Stomach (tissue), 19 donors: ENCODE measurements around the gene NRN1L. TPM values are rescaled to one million over a fixed set of nuclear protein-coding genes. Genes with fewer than 3 reads are reported as not detected.
"Not testable (repeated sequence)": the region's sequence is repeated elsewhere in the genome, so short reads cannot be mapped to it uniquely, and the experiment has no call there.

Experiments
- DNase-seq, 2 donors: peaks; one replicate each; pipeline versions ENCODE4 v3.0.0 to v3.0.0-alpha.2; 2013 to 2019
- H3K27ac ChIP-seq, 5 donors: fragments of 200-600 bp in 4 of 5; sonication (generic) in 4 of 5; one replicate each; pipeline ENCODE4 v1.5.1; 2013 to 2019; ENCODE audit warnings: mild to moderate bottlenecking in 1 of 5, moderate library complexity in 1 of 5
- H3K27me3 ChIP-seq, 3 donors: fragments of 200-600 bp; sonication (generic); one replicate each; pipeline ENCODE4 v1.5.1; 2017 to 2019; ENCODE audit warnings: mixed run types in 1 of 3
- H3K36me3 ChIP-seq, 4 donors: fragments of 200-600 bp; sonication (generic); 1 replicate in 3 of 4; 2 replicates in 1 of 4; pipeline ENCODE4 v1.5.1; 2016 to 2019
- H3K4me1 ChIP-seq, 4 donors: fragments of 200-600 bp; sonication (generic); one replicate each; pipeline ENCODE4 v1.5.1; 2016 to 2019
- H3K4me3 ChIP-seq, 4 donors: fragments of 200-600 bp; sonication (generic) in 3 of 4; one replicate each; pipeline ENCODE4 v1.5.1; 2016 to 2019; ENCODE audit warnings: mild to moderate bottlenecking in 1 of 4
- H3K9me3 ChIP-seq, 4 donors: fragments of 200-600 bp; sonication (generic); one replicate each; pipeline ENCODE4 v1.5.1; 2016 to 2019
- CTCF ChIP-seq, 7 experiments: fragments of 450-650 bp in 4 of 7; fragments of 200-600 bp in 3 of 7; sonication (generic) in 3 of 7; IDR thresholded peaks; one replicate each; pipeline ENCODE4 v1.5.1; 2016 to 2019; ENCODE audit warnings: antibody characterized with exemption in 7 of 7, control low read depth in 2 of 7, mild to moderate bottlenecking in 1 of 7
- EP300 ChIP-seq: sonication (generic); formaldehyde crosslinking; IDR thresholded peaks from one replicate; pipeline ENCODE4 v1.6.1; 2017; ENCODE audit warnings: antibody characterized with exemption
- POLR2A ChIP-seq, 4 donors: fragments of 450-650 bp; IDR thresholded peaks; one replicate each; pipeline ENCODE4 v1.6.1; 2016; ENCODE audit warnings: antibody characterized with exemption in 4 of 4, control low read depth in 2 of 4, mild to moderate bottlenecking in 1 of 4, moderate library complexity in 1 of 4
- POLR2AphosphoS5 ChIP-seq, 3 donors: sonication (generic); formaldehyde crosslinking; IDR thresholded peaks; one replicate each; pipeline ENCODE4 v1.6.1; 2016; ENCODE audit warnings: antibody characterized with exemption in 3 of 3
- WGBS, 5 donors: extraction: QIAGEN DNeasy Blood & Tissue Kit in 3 of 5; methylation state at CpG; one replicate each; pipeline versions ENCODE4 v1.1.5 to v1.1.7; 2013 to 2018; 5-methylcytosine and 5-hydroxymethylcytosine counted together
- intact Hi-C: fragments of 100-400 bp; cut with DNase I; formaldehyde crosslinking; loops from one replicate; pipeline ENCODE4 v1.15.1; 2023; ENCODE audit warnings: low total_unique reads
- long read RNA-seq, 10 donors: transcript quantifications; one replicate each; lab custom pipeline, GENCODE V29; 2026
- polyA plus RNA-seq, 3 donors: library from polyadenylated mRNA; stranded (reverse); fragments of 200-250 nt; gene quantifications; one replicate each; pipeline ENCODE4 v1.2.3, GENCODE V29; 2013
- total RNA-seq, 5 donors: library from RNA; depleted of rRNA; stranded (reverse); fragments of >200 nt; gene quantifications; one replicate each; pipeline versions ENCODE4 v1.1.0 to v1.2.3, GENCODE V29; 2014 to 2016
- donor health status: healthy with polysubstance abuse.
- donor health status: Bipolar disorder and iron deficiency.
- donor health status: healthy.

Gene NRN1L
- not detected for total RNA-seq
- polyA plus RNA-seq: 1 to 10 TPM in 2 of 3 donors, not detected in 1; 2.0 to 2.7 TPM
- long read RNA-seq, donor 1: 0 reads
- long read RNA-seq, donor 2: 0 reads
- long read RNA-seq, donor 3: 0 reads
- long read RNA-seq, donor 4: 0 reads
- long read RNA-seq, donor 5: 0 reads
- long read RNA-seq, donor 6: 0 reads
- long read RNA-seq, donor 7: 0 reads
- long read RNA-seq, donor 8: 0 reads
- long read RNA-seq, donor 9: 0 reads
- long read RNA-seq, donor 10, partial matches to known transcripts: 0 of 1 reads
- long read RNA-seq, donor 10, other reads (novel, unspliced or antisense): 0 of 1 reads

- no peaks in the 10 kb centered on the region for H3K9me3 ChIP-seq
- H3K36me3 ChIP-seq: peaks cover 47 to 75% (median 67%) of the 10 kb centered on the region in 4 donors
- H3K27me3 ChIP-seq: no peaks in the 10 kb centered on the region
- intact Hi-C loops: loop anchor here (5.0 kb wide), 2 partner anchors 43 to 158 kb away; no protein-coding TSS in a partner anchor
- TF ChIP-seq CTCF (IDR thresholded peaks at IDR 0.05) (no peak), POLR2A (IDR thresholded peaks at IDR 0.05) (no peak), POLR2AphosphoS5 (IDR thresholded peaks at IDR 0.05) (peak in 1 of 3 donors; percentile 72), EP300 (no peak)
- peaks cover 12 to 27% (median 15%) of the 10 kb centered on the region in 4 donors for H3K4me1 ChIP-seq
- peak within 1 kb of the TSS in 4 of 5 donors; percentile 26 to 80 (median 40) for H3K27ac ChIP-seq
- WGBS, 5 donors: 18 to 39% (median 27%) methylated on average over 20 to 22 of the region's 22 CpGs
- peak within 1 kb of the TSS in 2 of 4 donors; percentile 18 to 26 for H3K4me3 ChIP-seq
- peak; percentile 89 to 94 for DNase-seq
These were observed at the start of gene NRN1L for GRCh38 chr16:67884684-67885083. TSS of gene NRN1L (plus strand) at chr16:67884885. CDS start at chr16:67884904, 19 bp downstream.

- intact Hi-C loops, H3K9me3 ChIP-seq, H3K36me3 ChIP-seq, H3K27me3 ChIP-seq, H3K27ac ChIP-seq, H3K4me3 ChIP-seq: not testable (repeated sequence)
- WGBS, 5 donors: 62 to 87% (median 74%) methylated on average over 10 of the region's 10 CpGs
- peaks cover 15 to 26% (median 24%) of the 10 kb centered on the region in 4 donors for H3K4me1 ChIP-seq
- DNase-seq: peak in 1 of 2 donors; percentile 37
These were observed 47.5 kb upstream of the NRN1L start for GRCh38 chr16:67837190-67837589.

- Histone ChIP-seq H3K27ac (no peak overlapping the region), H3K4me3 (no peak overlapping the region), H3K27me3 (no peaks in the 10 kb centered on the region), H3K36me3 (no peaks in the 10 kb centered on the region), H3K4me1 (peaks cover 9 to 24% (median 22%) of the 10 kb centered on the region in 4 donors), H3K9me3 (no peaks in the 10 kb centered on the region)
- intact Hi-C loops: no loop called here
- 77 to 92% (median 85%) methylated on average over 2 of the region's 2 CpGs for WGBS, 5 donors
- DNase-seq: no peak
- TF ChIP-seq EP300 (no peak), POLR2AphosphoS5 (IDR thresholded peaks at IDR 0.05) (no peak), CTCF (IDR thresholded peaks at IDR 0.05) (no peak), POLR2A (IDR thresholded peaks at IDR 0.05) (no peak)
These were observed 46.9 kb upstream of the NRN1L start for GRCh38 chr16:67837811-67838210.

GRCh38 chr16:67841198-67841815, 43.4 kb upstream of the NRN1L start:
- H3K27me3 ChIP-seq: no peaks in the 10 kb centered on the region
- WGBS, 5 donors: 35 to 48% (median 43%) methylated on average over 17 of the region's 17 CpGs
- H3K4me3 ChIP-seq: peak overlapping the region; percentile 65 to 81 (median 78)
- H3K9me3 ChIP-seq: no peaks in the 10 kb centered on the region
- H3K4me1 ChIP-seq: peaks cover 31 to 46% (median 45%) of the 10 kb centered on the region in 4 donors
- peak overlapping the region; percentile 98 to 100 (median 99) for H3K27ac ChIP-seq
- intact Hi-C loops: no loop called here
- no peak for DNase-seq
- no peaks in the 10 kb centered on the region for H3K36me3 ChIP-seq
- TF ChIP-seq POLR2AphosphoS5 (IDR thresholded peaks at IDR 0.05) (no peak), CTCF (IDR thresholded peaks at IDR 0.05) (no peak), EP300 (no peak), POLR2A (IDR thresholded peaks at IDR 0.05) (no peak)
